Prostate gland (tissue), 2 donors: ENCODE data around the gene P2RY13. TPM values are rescaled to one million over a fixed set of nuclear protein-coding genes. Genes with fewer than 3 reads are reported as not detected.

Source experiments
- DNase-seq: peaks from one replicate; pipeline ENCODE4 v3.0.0-alpha.2; 2019; ENCODE audit warnings: low spot score
- H3K27ac ChIP-seq, 2 donors: fragments of 200-600 bp; sonication (generic); 2 replicates each; pipeline ENCODE4 v1.5.1; 2017 to 2019
- H3K27me3 ChIP-seq: fragments of 200-600 bp; sonication (generic); replicated peaks from 2 replicates; pipeline ENCODE4 v1.5.1; 2019; ENCODE audit not compliant: insufficient read depth
- H3K36me3 ChIP-seq, 2 donors: fragments of 200-600 bp; sonication (generic); 1 replicate in 1 of 2; 2 replicates in 1 of 2; pipeline versions ENCODE4 v1.5.1 to v1.8.1; 2017 to 2019
- H3K4me1 ChIP-seq: fragments of 200-600 bp; sonication (generic); replicated peaks from 2 replicates; pipeline ENCODE4 v1.5.1; 2019
- H3K4me3 ChIP-seq, 2 donors: fragments of 200-600 bp; sonication (generic); 2 replicates each; pipeline ENCODE4 v1.5.1; 2017 to 2019
- H3K9me3 ChIP-seq: fragments of 200-600 bp; sonication (generic); 2 replicates; pipeline ENCODE4 v1.5.1; 2017
- CTCF ChIP-seq, 4 experiments: fragments of 200-600 bp in 2 of 4; fragments of 450-650 bp in 2 of 4; sonication (generic) in 2 of 4; IDR thresholded peaks; 1 replicate in 3 of 4; 2 replicates in 1 of 4; pipeline ENCODE4 v1.5.1; 2016 to 2019; ENCODE audit warnings: antibody characterized with exemption in 4 of 4, mild to moderate bottlenecking in 2 of 4, moderate library complexity in 2 of 4
- POLR2A ChIP-seq: fragments of 450-650 bp; IDR thresholded peaks from one replicate; pipeline ENCODE4 v1.6.1; 2016; ENCODE audit warnings: antibody characterized with exemption, mild to moderate bottlenecking
- POLR2AphosphoS5 ChIP-seq: sonication (generic); formaldehyde crosslinking; IDR thresholded peaks from one replicate; pipeline ENCODE4 v1.6.1; 2017; ENCODE audit warnings: antibody characterized with exemption
- WGBS: methylation state at CpG from one replicate; pipeline ENCODE4 v1.1.5; 2018; 5-methylcytosine and 5-hydroxymethylcytosine counted together
- intact Hi-C: fragments of 100-400 bp; cut with DNase I; formaldehyde crosslinking; loops from one replicate; pipeline ENCODE4 v1.14.2; 2022
- total RNA-seq, 2 donors: library from RNA; depleted of rRNA; stranded (reverse); fragments of >200 nt; gene quantifications; one replicate each; pipeline ENCODE4 v1.1.0, GENCODE V29; 2016

Gene P2RY13
- total RNA-seq, 2 donors from 2014 or later: 0.28 to 0.73 TPM

GRCh38 chr3:151316267-151316991 is 12.9 kb downstream of the P2RY13 start, which contains the start of gene GPR87:
GPR87 (minus strand) TSS chr3:151316820; CDS start chr3:151300100, 16,720 bp downstream.
- H3K27me3 ChIP-seq: no peaks in the 10 kb centered on the region
- peak; percentile 35 for TF ChIP-seq POLR2A
- no peak for TF ChIP-seq CTCF (IDR thresholded peaks at IDR 0.05)
- TF ChIP-seq POLR2AphosphoS5: peak; percentile 65
- peak; percentile 56 for DNase-seq
- H3K9me3 ChIP-seq: no peaks in the 10 kb centered on the region
- H3K4me3 ChIP-seq: no peak within 1 kb of the TSS
- peak within 1 kb of the TSS in 1 of 2 donors; percentile 46 for H3K27ac ChIP-seq
- H3K4me1 ChIP-seq: no peaks in the 10 kb centered on the region
- WGBS: 45% methylated on average over 7 of the region's 7 CpGs
- intact Hi-C loops: no loop called here
- no peaks in the 10 kb centered on the region for H3K36me3 ChIP-seq

- intact Hi-C loops: no loop called here
- Histone ChIP-seq H3K4me3 (no peak overlapping the region), H3K27me3 (no peaks in the 10 kb centered on the region), H3K36me3 (no peaks in the 10 kb centered on the region), H3K27ac (peak overlapping the region in 1 of 2 donors; percentile 46), H3K9me3 (no peaks in the 10 kb centered on the region), H3K4me1 (no peaks in the 10 kb centered on the region)
- TF ChIP-seq CTCF (IDR thresholded peaks at IDR 0.05) (no peak), POLR2AphosphoS5 (peak; percentile 46)
- WGBS: 40% methylated on average over 2 of the region's 2 CpGs
- peak; percentile 42 for DNase-seq
Observed at GRCh38 chr3:151315846-151316245, 13.5 kb downstream of the P2RY13 start.

- WGBS: 81% methylated on average over 2 of the region's 2 CpGs
- Histone ChIP-seq H3K27me3 (no peaks in the 10 kb centered on the region), H3K36me3 (no peaks in the 10 kb centered on the region), H3K4me3 (no peak overlapping the region), H3K4me1 (no peaks in the 10 kb centered on the region), H3K9me3 (no peaks in the 10 kb centered on the region), H3K27ac (peak overlapping the region in 1 of 2 donors; percentile 46)
- TF ChIP-seq POLR2AphosphoS5 (no peak), CTCF (IDR thresholded peaks at IDR 0.05) (no peak), POLR2A (no peak)
- DNase-seq: no peak
- intact Hi-C loops: no loop called here
Observed at GRCh38 chr3:151315136-151315535, 14.2 kb downstream of the P2RY13 start.

GRCh38 chr3:151314593-151314992 is 14.8 kb downstream of the P2RY13 start:
- H3K4me1 ChIP-seq: no peaks in the 10 kb centered on the region
- H3K36me3 ChIP-seq: no peaks in the 10 kb centered on the region
- no peaks in the 10 kb centered on the region for H3K9me3 ChIP-seq
- no peak for TF ChIP-seq POLR2A
- no peak for TF ChIP-seq POLR2AphosphoS5
- no peak for TF ChIP-seq CTCF (IDR thresholded peaks at IDR 0.05)
- intact Hi-C loops: no loop called here
- WGBS: 93% methylated on average over 5 of the region's 5 CpGs
- H3K4me3 ChIP-seq: no peak overlapping the region
- H3K27me3 ChIP-seq: no peaks in the 10 kb centered on the region
- DNase-seq: no peak
- no peak overlapping the region for H3K27ac ChIP-seq

- intact Hi-C loops: no loop called here
- no peak overlapping the region for H3K4me3 ChIP-seq
- H3K36me3 ChIP-seq: no peaks in the 10 kb centered on the region
- no peaks in the 10 kb centered on the region for H3K9me3 ChIP-seq
- TF ChIP-seq POLR2AphosphoS5 (no peak), POLR2A (no peak), CTCF (IDR thresholded peaks at IDR 0.05) (no peak)
- no peak overlapping the region for H3K27ac ChIP-seq
- 92% methylated on average over 2 of the region's 2 CpGs for WGBS
- H3K4me1 ChIP-seq: no peaks in the 10 kb centered on the region
- H3K27me3 ChIP-seq: no peaks in the 10 kb centered on the region
- DNase-seq: no peak
Observed at GRCh38 chr3:151314137-151314536, 15.2 kb downstream of the P2RY13 start.
